ENCODE data around the gene CACNA2D2.
A peak's percentile ranks its signal among the peaks of the same experiment; 100 is the strongest.

Gene CACNA2D2

GRCh38 chr3:50454481-50455070, 48.9 kb downstream of the CACNA2D2 start:
- DNase-seq, result no peak

- DNase-seq, result no peak
These were observed 49.5 kb downstream of the CACNA2D2 start for GRCh38 chr3:50453907-50454306.

- DNase-seq, result peak; percentile 90
These were observed 53.1 kb downstream of the CACNA2D2 start for GRCh38 chr3:50450209-50450921.

- DNase-seq, result no peak
These were observed 54.5 kb downstream of the CACNA2D2 start for GRCh38 chr3:50448752-50449539.

GRCh38 chr3:50447290-50447840, 56.1 kb downstream of the CACNA2D2 start:
- DNase-seq, result peak; percentile 54

- no peak for DNase-seq
These were observed 57.5 kb downstream of the CACNA2D2 start for GRCh38 chr3:50445919-50446318.

GRCh38 chr3:50444782-50445181, 58.7 kb downstream of the CACNA2D2 start:
- DNase-seq, result no peak

GRCh38 chr3:50444213-50444612, 59.2 kb downstream of the CACNA2D2 start:
- DNase-seq, result no peak

- no peak for DNase-seq
These were observed 60.4 kb downstream of the CACNA2D2 start for GRCh38 chr3:50442945-50443579.

GRCh38 chr3:50441424-50442217, 61.8 kb downstream of the CACNA2D2 start:
- no peak for DNase-seq

GRCh38 chr3:50436114-50436674, 67.2 kb downstream of the CACNA2D2 start:
- peak; percentile 73 for DNase-seq

- no peak for DNase-seq
These were observed 67.9 kb downstream of the CACNA2D2 start for GRCh38 chr3:50435371-50436113.

GRCh38 chr3:50433954-50434353, 69.5 kb downstream of the CACNA2D2 start:
- no peak for DNase-seq

GRCh38 chr3:50430950-50431435, 72.4 kb downstream of the CACNA2D2 start:
- DNase-seq, result no peak

- DNase-seq, result no peak
These were observed 73.2 kb downstream of the CACNA2D2 start for GRCh38 chr3:50430191-50430590.

GRCh38 chr3:50428007-50428633, 75.3 kb downstream of the CACNA2D2 start:
- DNase-seq, result peak; percentile 55

GRCh38 chr3:50427217-50427616, 76.2 kb downstream of the CACNA2D2 start:
- no peak for DNase-seq

GRCh38 chr3:50425911-50426310, 77.5 kb downstream of the CACNA2D2 start:
- no peak for DNase-seq

GRCh38 chr3:50423543-50423942, 79.9 kb downstream of the CACNA2D2 start:
- DNase-seq, result no peak

GRCh38 chr3:50422153-50422552, 81.3 kb downstream of the CACNA2D2 start:
- DNase-seq, result no peak
